ENCODE data around the gene SYNPO2L.
"Not testable (repeated sequence)": the region's sequence is repeated elsewhere in the genome, so short reads cannot be mapped to it uniquely, and the experiment has no call there.

SYNPO2L gene

GRCh38 chr10:73625884-73626752, 29.7 kb downstream of the SYNPO2L start:
- FAIRE-seq (peak; percentile 82), DNase-seq (ENCODE audit: insufficient read length, low spot score) (peak; percentile 98)

GRCh38 chr10:73625004-73625883, 30.6 kb downstream of the SYNPO2L start:
- peak; percentile 42 for DNase-seq (ENCODE audit: insufficient read length, low spot score)
- FAIRE-seq: no peak

DNA sequence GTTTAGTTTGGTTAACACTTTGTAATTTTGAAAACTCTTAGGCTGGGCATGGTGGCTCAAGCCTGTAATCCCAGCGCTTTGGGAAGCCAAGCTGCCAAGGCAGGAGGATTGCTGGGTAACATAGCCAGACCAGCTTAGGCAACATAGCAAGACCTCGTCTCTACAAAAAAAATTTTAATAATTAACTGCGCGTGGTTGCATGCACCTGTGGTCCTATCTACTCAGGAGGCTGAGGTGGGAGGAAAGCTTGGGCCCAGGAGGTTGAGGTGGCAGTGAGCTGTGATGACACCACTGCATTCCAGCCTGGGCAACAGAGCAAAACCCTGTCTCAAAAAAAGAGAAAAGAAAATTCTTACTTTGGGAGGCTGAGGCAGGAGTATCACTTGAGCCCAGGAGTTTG, 32.8 kb downstream of the SYNPO2L start:
- no peak for DNase-seq (ENCODE audit: insufficient read length, low spot score)
- no peak for FAIRE-seq

DNA sequence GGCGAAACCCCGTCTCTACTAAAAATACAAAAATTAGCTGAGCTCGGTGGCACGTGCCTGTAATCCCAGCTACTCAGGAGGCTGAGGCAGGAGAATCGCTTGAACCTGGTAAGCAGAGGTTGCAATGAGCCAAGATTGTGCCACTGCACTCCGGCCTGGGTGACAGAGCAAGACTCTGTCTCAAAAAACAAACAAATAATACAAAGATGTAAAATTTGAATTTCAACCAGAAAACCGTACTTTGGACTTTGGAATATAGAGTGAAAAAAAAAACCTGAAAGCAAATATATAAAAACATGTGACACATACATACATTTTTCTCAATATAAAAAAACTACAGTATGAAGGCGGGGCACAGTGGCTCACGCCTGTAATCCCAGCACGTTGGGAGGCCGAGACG, 34.9 kb downstream of the SYNPO2L start:
- not testable (repeated sequence) for FAIRE-seq; DNase-seq (ENCODE audit: insufficient read length, low spot score)

DNA sequence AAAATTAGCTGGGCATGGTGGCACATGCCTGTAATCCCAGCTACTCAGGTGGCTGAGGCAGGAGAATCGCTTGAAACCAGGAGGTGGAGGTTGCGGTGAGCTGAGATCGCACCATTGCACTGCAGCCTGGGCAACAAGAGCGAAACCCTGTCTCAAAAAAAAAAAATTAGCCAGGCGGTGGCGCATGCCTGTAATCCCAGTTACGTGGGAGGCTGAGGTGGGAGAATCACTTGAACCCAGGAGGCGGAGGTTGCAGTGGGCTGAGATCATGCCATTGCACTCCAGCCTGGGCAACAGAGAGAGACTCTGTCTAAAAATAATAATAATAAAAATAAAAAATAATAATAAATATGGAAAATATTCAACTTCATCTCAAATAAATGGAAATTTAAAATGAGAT, 38.7 kb downstream of the SYNPO2L start:
- FAIRE-seq; DNase-seq (ENCODE audit: insufficient read length, low spot score): not testable (repeated sequence)

- DNase-seq (ENCODE audit: insufficient read length, low spot score) (no peak), FAIRE-seq (no peak)
Observed at GRCh38 chr10:73614720-73615119, 41.1 kb downstream of the SYNPO2L start.

DNA sequence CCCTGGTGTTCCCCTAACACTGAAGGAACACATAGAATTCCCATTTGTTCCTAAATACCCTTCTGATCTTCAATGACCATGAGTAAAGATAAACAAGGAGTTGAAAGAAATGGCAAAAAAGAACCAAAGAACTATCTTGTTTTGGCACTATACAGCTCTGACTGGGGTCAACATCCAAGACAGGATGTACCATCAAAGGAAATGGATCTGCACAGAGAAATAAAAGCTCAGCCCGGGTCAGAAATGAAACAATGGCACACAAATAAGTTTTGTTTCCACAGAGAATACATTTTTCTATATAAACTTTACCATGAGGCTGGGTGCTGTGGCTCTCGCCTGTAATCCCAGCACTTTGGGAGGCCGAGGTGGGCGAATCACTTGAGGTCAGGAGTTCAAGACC, 46.7 kb downstream of the SYNPO2L start:
- FAIRE-seq: no peak
- no peak for DNase-seq (ENCODE audit: insufficient read length, low spot score)

GRCh38 chr10:73601486-73601921, 54.3 kb downstream of the SYNPO2L start:
- no peak for DNase-seq (ENCODE audit: insufficient read length, low spot score)

DNA sequence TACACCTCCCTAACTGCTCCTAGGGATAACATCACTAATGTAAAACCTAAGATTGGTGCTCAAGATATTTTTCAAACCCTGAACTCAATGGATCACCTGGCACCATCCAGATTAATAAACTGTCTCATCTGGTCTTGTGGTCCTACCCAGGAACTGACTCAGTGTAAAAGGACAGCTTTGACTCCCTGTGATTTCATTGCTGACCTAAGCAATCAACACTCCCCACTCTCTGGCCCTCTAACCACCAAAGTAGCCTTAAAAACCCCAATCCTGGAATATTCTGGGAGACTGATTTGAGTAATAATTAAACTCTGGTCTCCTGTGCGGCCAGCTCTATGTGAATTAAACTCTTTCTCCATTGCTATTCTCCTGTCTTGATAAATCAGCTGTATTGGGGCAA, 58.5 kb downstream of the SYNPO2L start:
- no peak for DNase-seq (ENCODE audit: insufficient read length, low spot score)
- peak; percentile 9 for FAIRE-seq

More at GRCh38 chr10:73601486-73601921, 54.3 kb downstream of the SYNPO2L start:
- FAIRE-seq: no peak
